ENCODE measurements around the gene S100A4.

DNA sequence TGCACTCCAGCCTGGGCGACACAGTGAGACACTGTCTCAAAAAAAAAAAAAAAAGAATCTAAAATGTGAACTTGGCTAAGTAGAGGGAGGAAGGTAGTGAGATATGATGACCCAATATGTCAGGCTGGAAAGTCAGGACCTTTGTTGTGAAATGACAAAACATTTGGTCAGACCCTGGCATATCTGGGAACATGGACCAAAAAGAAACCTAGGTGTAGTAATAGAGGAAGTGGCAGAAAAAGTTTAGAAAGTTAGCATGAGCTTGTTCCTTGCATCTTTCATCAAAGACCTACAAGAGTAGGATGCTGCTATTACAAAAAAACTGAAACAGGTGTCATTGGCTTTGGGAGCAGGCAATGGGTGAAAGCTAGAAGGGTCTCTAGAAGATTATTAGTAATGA lies 10.7 kb upstream of the S100A4 start:
- TF ChIP-seq, protein P1, sequence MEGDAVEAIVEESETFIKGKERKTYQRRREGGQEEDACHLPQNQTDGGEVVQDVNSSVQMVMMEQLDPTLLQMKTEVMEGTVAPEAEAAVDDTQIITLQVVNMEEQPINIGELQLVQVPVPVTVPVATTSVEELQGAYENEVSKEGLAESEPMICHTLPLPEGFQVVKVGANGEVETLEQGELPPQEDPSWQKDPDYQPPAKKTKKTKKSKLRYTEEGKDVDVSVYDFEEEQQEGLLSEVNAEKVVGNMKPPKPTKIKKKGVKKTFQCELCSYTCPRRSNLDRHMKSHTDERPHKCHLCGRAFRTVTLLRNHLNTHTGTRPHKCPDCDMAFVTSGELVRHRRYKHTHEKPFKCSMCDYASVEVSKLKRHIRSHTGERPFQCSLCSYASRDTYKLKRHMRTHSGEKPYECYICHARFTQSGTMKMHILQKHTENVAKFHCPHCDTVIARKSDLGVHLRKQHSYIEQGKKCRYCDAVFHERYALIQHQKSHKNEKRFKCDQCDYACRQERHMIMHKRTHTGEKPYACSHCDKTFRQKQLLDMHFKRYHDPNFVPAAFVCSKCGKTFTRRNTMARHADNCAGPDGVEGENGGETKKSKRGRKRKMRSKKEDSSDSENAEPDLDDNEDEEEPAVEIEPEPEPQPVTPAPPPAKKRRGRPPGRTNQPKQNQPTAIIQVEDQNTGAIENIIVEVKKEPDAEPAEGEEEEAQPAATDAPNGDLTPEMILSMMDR (IDR thresholded peaks at IDR 0.05; ENCODE audit: insufficient read depth, low read depth, low read length) = no peak
- TF ChIP-seq EZH2 (IDR thresholded peaks at IDR 0.05; ENCODE audit: insufficient read depth, low read length) = no peak

All from astrocyte (in vitro differentiated cells and primary cell).